Neural progenitor cell (in vitro differentiated cells): Measurements from ENCODE around the gene NKX2-2. TPM values are rescaled to one million over a fixed set of nuclear protein-coding genes. Genes with fewer than 3 reads are reported as not detected.

ENCODE experiments used
- DNase-seq: peaks from one replicate; pipeline ENCODE4 v3.0.0-alpha.2; 2016; ENCODE audit warnings: low spot score
- H2AFZ ChIP-seq: fragments of 200-600 bp; sonication (generic); replicated peaks from 2 replicates; pipeline ENCODE4 v1.6.1; 2016; ENCODE audit warnings: antibody characterized with exemption
- H3F3A ChIP-seq: fragments of 200-600 bp; sonication (generic); 2 replicates; pipeline ENCODE4 v1.6.1; 2016; ENCODE audit warnings: antibody characterized with exemption, low read depth
- H3K27ac ChIP-seq: fragments of 200-600 bp; sonication (generic); 2 replicates; pipeline ENCODE4 v1.5.1; 2016; ENCODE audit warnings: mild to moderate bottlenecking
- H3K27me3 ChIP-seq: fragments of 200-600 bp; sonication (generic); 2 replicates; pipeline ENCODE4 v1.6.1; 2016; ENCODE audit warnings: mild to moderate bottlenecking, moderate library complexity
- H3K36me3 ChIP-seq: fragments of 200-600 bp; sonication (generic); 2 replicates; pipeline ENCODE4 v1.5.1; 2016
- H3K4me1 ChIP-seq: fragments of 200-600 bp; sonication (generic); 2 replicates; pipeline ENCODE4 v1.6.1; 2016; ENCODE audit warnings: mixed run types
- H3K4me2 ChIP-seq: fragments of 200-600 bp; sonication (generic); 2 replicates; pipeline ENCODE4 v1.6.1; 2016
- H3K4me3 ChIP-seq: fragments of 200-600 bp; sonication (generic); 2 replicates; pipeline ENCODE4 v1.5.1; 2016
- H3K79me2 ChIP-seq: fragments of 200-600 bp; sonication (generic); 2 replicates; pipeline ENCODE4 v1.6.1; 2016; ENCODE audit warnings: low read depth
- H3K9ac ChIP-seq: fragments of 200-600 bp; sonication (generic); 2 replicates; pipeline ENCODE4 v1.6.1; 2016
- H3K9me3 ChIP-seq: fragments of 200-600 bp; sonication (generic); 2 replicates; pipeline ENCODE4 v1.5.1; 2016; ENCODE audit warnings: low read depth
- H4K20me1 ChIP-seq: fragments of 200-600 bp; sonication (generic); 2 replicates; pipeline ENCODE4 v1.6.1; 2016; ENCODE audit warnings: low read depth
- H3K27ac Mint-ChIP-seq: 3 replicates; pipeline ENCODE4 v1.8.0; 2021; ENCODE audit warnings: mixed read lengths
- H3K27me3 Mint-ChIP-seq: 2 replicates; pipeline ENCODE4 v1.8.0; 2022; ENCODE audit warnings: low read depth, mild to moderate bottlenecking, inconsistent platforms, moderate library complexity, mixed read lengths; ENCODE audit not compliant: insufficient read depth
- H3K36me3 Mint-ChIP-seq: 3 replicates; pipeline ENCODE4 v1.8.0; 2021; ENCODE audit warnings: mixed read lengths
- H3K4me1 Mint-ChIP-seq: 3 replicates; pipeline ENCODE4 v1.8.0; 2021; ENCODE audit warnings: mixed read lengths
- H3K4me3 Mint-ChIP-seq: 3 replicates; pipeline ENCODE4 v1.8.0; 2021; ENCODE audit warnings: mild to moderate bottlenecking, moderate library complexity, mixed read lengths
- H3K9me3 Mint-ChIP-seq: 3 replicates; pipeline ENCODE4 v1.8.0; 2020; ENCODE audit warnings: mixed read lengths
- EZH2 ChIP-seq: fragments of 200-600 bp; sonication (generic); IDR thresholded peaks from 2 replicates; pipeline ENCODE4 v1.6.1; 2017; ENCODE audit warnings: antibody characterized with exemption, mild to moderate bottlenecking, moderate library complexity
- EZH2phosphoT487 ChIP-seq: fragments of 200-600 bp; sonication (generic); IDR thresholded peaks from 2 replicates; pipeline ENCODE4 v1.6.1; 2017; ENCODE audit warnings: antibody characterized with exemption
- total RNA-seq: library from RNA; depleted of rRNA; stranded (reverse); fragments of >200 nt; gene quantifications from 2 replicates; pipeline ENCODE4 v1.2.3, GENCODE V29; 2015; ENCODE audit warnings: low replicate concordance
- TF ChIP-seq, protein P1 (sequence below): fragments of 200-600 bp; sonication (generic); IDR thresholded peaks from 2 replicates; pipeline ENCODE4 v1.5.1; 2017; ENCODE audit warnings: antibody characterized with exemption, mild to moderate bottlenecking

NKX2-2 gene
- total RNA-seq, 1 donor from 2014 or later = not detected

DNA sequence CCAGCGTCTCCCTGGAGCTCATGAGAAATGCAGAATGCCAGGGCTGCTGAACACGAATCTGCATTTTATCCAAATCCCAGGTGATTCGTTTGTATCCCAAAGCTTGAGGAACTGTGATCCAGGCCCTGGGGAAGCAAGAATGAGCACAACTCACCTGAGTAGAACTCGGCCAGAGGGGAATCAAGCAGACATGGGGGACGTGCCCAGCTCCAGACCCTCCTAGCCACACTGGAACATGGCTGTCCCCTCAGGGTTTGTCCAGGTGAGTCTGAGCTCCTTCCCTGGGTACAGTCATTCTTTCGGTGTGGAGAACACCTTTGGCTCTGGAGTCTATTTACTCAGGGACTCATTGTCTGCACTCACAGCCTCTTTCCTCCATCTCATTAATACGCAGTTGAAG is 13.3 kb downstream of the NKX2-2 start:
- Mint-ChIP-seq H3K9me3 (no peaks in the 10 kb centered on the region), H3K27me3 (peaks cover 24% of the 10 kb centered on the region), H3K27ac (no peak overlapping the region), H3K4me1 (peaks cover 4% of the 10 kb centered on the region), H3K4me3 (no peak overlapping the region), H3K36me3 (no peaks in the 10 kb centered on the region)
- Histone ChIP-seq H4K20me1 (peaks cover 7% of the 10 kb centered on the region), H3K9ac (no peak overlapping the region), H3K36me3 (no peaks in the 10 kb centered on the region), H3K9me3 (no peaks in the 10 kb centered on the region), H3K4me3 (no peak overlapping the region), H3K27me3 (peaks cover 29% of the 10 kb centered on the region), H3K4me1 (peaks cover 13% of the 10 kb centered on the region), H3F3A (peaks cover 3% of the 10 kb centered on the region), H2AFZ (no peak overlapping the region), H3K27ac (no peak overlapping the region), H3K79me2 (no peaks in the 10 kb centered on the region), H3K4me2 (no peak overlapping the region)
- DNase-seq = no peak
- TF ChIP-seq, protein P1, sequence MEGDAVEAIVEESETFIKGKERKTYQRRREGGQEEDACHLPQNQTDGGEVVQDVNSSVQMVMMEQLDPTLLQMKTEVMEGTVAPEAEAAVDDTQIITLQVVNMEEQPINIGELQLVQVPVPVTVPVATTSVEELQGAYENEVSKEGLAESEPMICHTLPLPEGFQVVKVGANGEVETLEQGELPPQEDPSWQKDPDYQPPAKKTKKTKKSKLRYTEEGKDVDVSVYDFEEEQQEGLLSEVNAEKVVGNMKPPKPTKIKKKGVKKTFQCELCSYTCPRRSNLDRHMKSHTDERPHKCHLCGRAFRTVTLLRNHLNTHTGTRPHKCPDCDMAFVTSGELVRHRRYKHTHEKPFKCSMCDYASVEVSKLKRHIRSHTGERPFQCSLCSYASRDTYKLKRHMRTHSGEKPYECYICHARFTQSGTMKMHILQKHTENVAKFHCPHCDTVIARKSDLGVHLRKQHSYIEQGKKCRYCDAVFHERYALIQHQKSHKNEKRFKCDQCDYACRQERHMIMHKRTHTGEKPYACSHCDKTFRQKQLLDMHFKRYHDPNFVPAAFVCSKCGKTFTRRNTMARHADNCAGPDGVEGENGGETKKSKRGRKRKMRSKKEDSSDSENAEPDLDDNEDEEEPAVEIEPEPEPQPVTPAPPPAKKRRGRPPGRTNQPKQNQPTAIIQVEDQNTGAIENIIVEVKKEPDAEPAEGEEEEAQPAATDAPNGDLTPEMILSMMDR = no peak
- TF ChIP-seq EZH2 (no peak), EZH2phosphoT487 (no peak)

DNA sequence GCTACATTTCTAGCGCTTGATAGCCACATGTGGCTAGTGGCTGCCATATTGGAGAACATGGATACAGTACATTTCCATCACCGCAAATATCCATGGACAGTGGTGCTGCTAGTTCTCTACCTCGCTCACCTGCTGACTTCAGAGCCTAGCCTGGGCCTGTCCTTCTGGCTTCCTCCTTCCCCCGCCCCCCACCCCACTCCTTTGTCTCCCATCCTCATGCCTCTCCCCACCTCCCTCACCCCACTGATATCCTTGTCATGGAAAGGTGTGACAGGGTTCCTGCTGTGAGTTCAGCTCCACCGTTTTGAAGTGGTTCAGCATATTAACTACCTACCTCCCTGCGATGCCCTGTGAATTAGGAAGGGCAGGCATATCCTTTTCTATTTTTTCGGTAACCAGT is 14.2 kb downstream of the NKX2-2 start:
- Histone ChIP-seq H3K4me1 (peaks cover 13% of the 10 kb centered on the region), H3K4me3 (no peak overlapping the region), H3K27me3 (peaks cover 19% of the 10 kb centered on the region), H3K4me2 (no peak overlapping the region), H3K27ac (no peak overlapping the region), H3K79me2 (no peaks in the 10 kb centered on the region), H3K36me3 (no peaks in the 10 kb centered on the region), H3K9ac (no peak overlapping the region), H3F3A (peaks cover 3% of the 10 kb centered on the region), H3K9me3 (no peaks in the 10 kb centered on the region), H4K20me1 (peaks cover 3% of the 10 kb centered on the region), H2AFZ (no peak overlapping the region)
- no peak overlapping the region for H3K27ac Mint-ChIP-seq
- no peak overlapping the region for H3K4me3 Mint-ChIP-seq
- H3K27me3 Mint-ChIP-seq = peaks cover 15% of the 10 kb centered on the region
- H3K9me3 Mint-ChIP-seq = no peaks in the 10 kb centered on the region
- DNase-seq = no peak
- H3K36me3 Mint-ChIP-seq = no peaks in the 10 kb centered on the region
- H3K4me1 Mint-ChIP-seq = no peaks in the 10 kb centered on the region
- TF ChIP-seq EZH2phosphoT487 (no peak), EZH2 (no peak)
- TF ChIP-seq, protein P1 = no peak

DNA sequence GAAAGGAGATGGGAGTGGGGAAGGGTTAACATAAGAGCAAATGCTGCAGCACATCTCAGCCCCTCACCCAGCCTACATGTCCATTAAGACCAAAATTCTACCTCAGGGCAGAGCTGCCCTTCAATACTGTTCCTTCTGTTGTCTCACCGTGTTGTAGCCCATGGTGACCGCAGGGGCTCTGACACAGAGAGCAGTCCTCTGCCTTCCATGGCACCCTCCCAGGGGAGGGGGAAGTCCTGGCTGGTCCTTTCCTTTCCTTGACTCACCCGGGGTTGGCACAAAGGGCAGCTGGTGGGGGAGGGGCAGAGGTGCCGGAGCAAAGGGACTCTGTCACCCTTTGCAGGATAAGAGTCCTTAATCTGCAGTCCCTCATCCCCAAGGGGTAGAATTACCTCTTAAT is 15.2 kb downstream of the NKX2-2 start:
- peaks cover 3% of the 10 kb centered on the region for H3F3A ChIP-seq
- no peaks in the 10 kb centered on the region for H4K20me1 ChIP-seq
- no peak for TF ChIP-seq EZH2
- TF ChIP-seq, protein P1 = no peak
- TF ChIP-seq EZH2phosphoT487 = no peak
- no peak for DNase-seq
- no peaks in the 10 kb centered on the region for H3K79me2 ChIP-seq
- no peaks in the 10 kb centered on the region for H3K36me3 ChIP-seq
- H3K9me3 ChIP-seq = no peaks in the 10 kb centered on the region
- H2AFZ ChIP-seq = no peak overlapping the region
- Mint-ChIP-seq H3K27me3 (peaks cover 13% of the 10 kb centered on the region), H3K4me3 (no peak overlapping the region), H3K9me3 (no peaks in the 10 kb centered on the region), H3K36me3 (no peaks in the 10 kb centered on the region), H3K27ac (no peak overlapping the region), H3K4me1 (no peaks in the 10 kb centered on the region)
- no peak overlapping the region for H3K27ac ChIP-seq
- H3K4me3 ChIP-seq = no peak overlapping the region
- peaks cover 9% of the 10 kb centered on the region for H3K27me3 ChIP-seq
- peak overlapping the region; percentile 38 for H3K4me2 ChIP-seq
- peaks cover 13% of the 10 kb centered on the region for H3K4me1 ChIP-seq
- no peak overlapping the region for H3K9ac ChIP-seq
